ENCODE measurements around the gene PLPP4. TPM values are rescaled to one million over a fixed set of nuclear protein-coding genes. Genes with fewer than 3 reads are reported as not detected.
"Not testable (repeated sequence)": the region's sequence is repeated elsewhere in the genome, so short reads cannot be mapped to it uniquely, and the experiment has no call there.

PLPP4 gene
- total RNA-seq, 1 donor from 2014 or later: 7.4 TPM

- peaks cover 17% of the 10 kb centered on the region for H3K4me1 Mint-ChIP-seq
- peaks cover 15% of the 10 kb centered on the region for H3K27me3 Mint-ChIP-seq (ENCODE audit: low read depth)
- no peaks in the 10 kb centered on the region for H3K36me3 Mint-ChIP-seq
These were observed 38.4 kb downstream of the PLPP4 start for GRCh38 chr10:120495226-120496009.

GRCh38 chr10:120499883-120500282 is 42.9 kb downstream of the PLPP4 start:
- no peak for TF ChIP-seq CTCF (IDR thresholded peaks at IDR 0.05; ENCODE audit: unreplicated experiment)
- DNase-seq (ENCODE audit: low spot score in 2 of 2, unreplicated experiment in 2 of 2): no peak
- no peaks in the 10 kb centered on the region for H3K9me3 Mint-ChIP-seq
- peaks cover 42% of the 10 kb centered on the region for H3K4me1 Mint-ChIP-seq
- peak overlapping the region; percentile 27 for H3K27ac Mint-ChIP-seq
- H3K36me3 Mint-ChIP-seq: no peaks in the 10 kb centered on the region
- no peak overlapping the region for H3K4me3 Mint-ChIP-seq
- peaks cover 6% of the 10 kb centered on the region for H3K27me3 Mint-ChIP-seq (ENCODE audit: low read depth)

More at GRCh38 chr10:120495226-120496009, 38.4 kb downstream of the PLPP4 start:
- Mint-ChIP-seq H3K9me3 (no peaks in the 10 kb centered on the region), H3K27ac (no peak overlapping the region), H3K4me3 (no peak overlapping the region)
- no peak for DNase-seq (ENCODE audit: low spot score in 2 of 2, unreplicated experiment in 2 of 2)
- TF ChIP-seq CTCF (IDR thresholded peaks at IDR 0.05; ENCODE audit: unreplicated experiment): no peak

- TF ChIP-seq CTCF (IDR thresholded peaks at IDR 0.05; ENCODE audit: unreplicated experiment): no peak
These were observed 46.7 kb downstream of the PLPP4 start for GRCh38 chr10:120503689-120504088.

GRCh38 chr10:120504227-120504626 is 47.2 kb downstream of the PLPP4 start:
- Mint-ChIP-seq H3K27ac (peak overlapping the region; percentile 49), H3K27me3 (ENCODE audit: low read depth) (peaks cover 15% of the 10 kb centered on the region), H3K4me1 (peaks cover 40% of the 10 kb centered on the region)
- H3K4me3 Mint-ChIP-seq; H3K9me3 Mint-ChIP-seq; DNase-seq (ENCODE audit: low spot score in 2 of 2, unreplicated experiment in 2 of 2); H3K36me3 Mint-ChIP-seq: not testable (repeated sequence)

More at GRCh38 chr10:120503689-120504088, 46.7 kb downstream of the PLPP4 start:
- peak overlapping the region; percentile 49 for H3K27ac Mint-ChIP-seq
- H3K27me3 Mint-ChIP-seq (ENCODE audit: low read depth): peaks cover 12% of the 10 kb centered on the region
- no peaks in the 10 kb centered on the region for H3K36me3 Mint-ChIP-seq
- H3K4me1 Mint-ChIP-seq: peaks cover 42% of the 10 kb centered on the region
- DNase-seq (ENCODE audit: low spot score in 2 of 2, unreplicated experiment in 2 of 2): no peak
- H3K9me3 Mint-ChIP-seq: no peaks in the 10 kb centered on the region
- H3K4me3 Mint-ChIP-seq: no peak overlapping the region

GRCh38 chr10:120505056-120505455 is 48.0 kb downstream of the PLPP4 start:
- H3K9me3 Mint-ChIP-seq: no peaks in the 10 kb centered on the region
- no peak overlapping the region for H3K4me3 Mint-ChIP-seq
- no peak for DNase-seq (ENCODE audit: low spot score in 2 of 2, unreplicated experiment in 2 of 2)
- peaks cover 34% of the 10 kb centered on the region for H3K4me1 Mint-ChIP-seq
- peaks cover 18% of the 10 kb centered on the region for H3K27me3 Mint-ChIP-seq (ENCODE audit: low read depth)
- peak overlapping the region; percentile 49 for H3K27ac Mint-ChIP-seq
- TF ChIP-seq CTCF (IDR thresholded peaks at IDR 0.05; ENCODE audit: unreplicated experiment): no peak
- no peaks in the 10 kb centered on the region for H3K36me3 Mint-ChIP-seq

GRCh38 chr10:120505866-120506265 is 48.8 kb downstream of the PLPP4 start:
- Mint-ChIP-seq H3K36me3 (no peaks in the 10 kb centered on the region), H3K9me3 (no peaks in the 10 kb centered on the region), H3K4me3 (no peak overlapping the region), H3K27ac (no peak overlapping the region), H3K4me1 (peaks cover 30% of the 10 kb centered on the region), H3K27me3 (ENCODE audit: low read depth) (peaks cover 24% of the 10 kb centered on the region)
- no peak for DNase-seq (ENCODE audit: low spot score in 2 of 2, unreplicated experiment in 2 of 2)
- TF ChIP-seq CTCF (IDR thresholded peaks at IDR 0.05; ENCODE audit: unreplicated experiment): no peak

Measured in mesothelial cell of epicardium (in vitro differentiated cells).